HG02870 (cell line): ENCODE measurements around the gene MRPL55.

Experiments
- ATAC-seq: cut with Tn5 transposase; IDR thresholded peaks from one replicate; pipeline ENCODE4 v1.9.1; 2021; ENCODE audit warnings: mild to moderate bottlenecking, moderate library complexity; ENCODE audit not compliant: unreplicated experiment

The MRPL55 gene

DNA sequence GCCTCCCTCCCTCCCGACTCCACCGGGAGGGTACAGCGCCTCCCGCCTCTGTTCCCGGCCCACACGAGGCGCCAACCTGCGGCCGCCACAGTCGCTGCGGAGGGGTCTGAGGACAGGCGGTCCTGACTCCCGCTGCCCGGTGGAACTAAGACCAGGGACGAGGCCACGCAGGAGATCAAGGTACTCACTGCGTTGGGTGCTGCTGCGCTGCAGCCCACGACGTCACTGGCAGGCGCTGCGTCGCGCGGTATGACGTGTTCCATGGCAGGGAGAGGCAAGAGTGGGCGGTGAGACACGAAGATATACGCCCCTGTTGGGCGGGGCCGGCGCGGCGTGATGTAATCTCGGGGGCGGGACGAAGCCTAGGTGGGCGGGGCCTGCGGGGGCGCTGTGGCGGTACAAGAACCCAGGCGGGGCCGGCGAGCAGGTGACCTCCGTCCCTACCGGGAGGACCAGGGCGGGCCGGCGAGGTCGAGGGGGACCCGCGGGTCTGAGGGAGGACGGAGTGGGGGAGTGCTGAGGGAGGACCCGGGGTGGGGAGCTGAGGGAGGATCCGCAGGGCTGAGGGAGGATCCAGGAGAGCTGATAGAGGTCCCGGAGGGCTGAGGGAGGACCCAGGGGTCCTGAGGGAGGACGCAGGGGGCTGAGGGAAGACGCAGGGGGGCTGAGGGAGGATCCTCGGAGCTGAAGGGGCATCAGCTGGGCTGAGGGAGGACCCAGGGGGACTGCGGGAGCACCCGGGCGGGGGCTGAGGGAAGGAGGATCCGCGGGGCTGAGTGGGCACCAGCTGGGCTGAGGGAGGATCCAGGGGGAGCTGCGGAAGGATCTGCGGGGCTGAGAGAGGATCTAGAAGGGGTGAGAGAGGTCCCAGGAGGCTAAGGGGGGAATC lies at the start of gene MRPL55:
TSS of gene MRPL55 (minus strand) at position 227 of the 889 bp plus-strand sequence. CDS start 1,039 bp downstream, outside the sequence.
- peak; percentile 88 for ATAC-seq

DNA sequence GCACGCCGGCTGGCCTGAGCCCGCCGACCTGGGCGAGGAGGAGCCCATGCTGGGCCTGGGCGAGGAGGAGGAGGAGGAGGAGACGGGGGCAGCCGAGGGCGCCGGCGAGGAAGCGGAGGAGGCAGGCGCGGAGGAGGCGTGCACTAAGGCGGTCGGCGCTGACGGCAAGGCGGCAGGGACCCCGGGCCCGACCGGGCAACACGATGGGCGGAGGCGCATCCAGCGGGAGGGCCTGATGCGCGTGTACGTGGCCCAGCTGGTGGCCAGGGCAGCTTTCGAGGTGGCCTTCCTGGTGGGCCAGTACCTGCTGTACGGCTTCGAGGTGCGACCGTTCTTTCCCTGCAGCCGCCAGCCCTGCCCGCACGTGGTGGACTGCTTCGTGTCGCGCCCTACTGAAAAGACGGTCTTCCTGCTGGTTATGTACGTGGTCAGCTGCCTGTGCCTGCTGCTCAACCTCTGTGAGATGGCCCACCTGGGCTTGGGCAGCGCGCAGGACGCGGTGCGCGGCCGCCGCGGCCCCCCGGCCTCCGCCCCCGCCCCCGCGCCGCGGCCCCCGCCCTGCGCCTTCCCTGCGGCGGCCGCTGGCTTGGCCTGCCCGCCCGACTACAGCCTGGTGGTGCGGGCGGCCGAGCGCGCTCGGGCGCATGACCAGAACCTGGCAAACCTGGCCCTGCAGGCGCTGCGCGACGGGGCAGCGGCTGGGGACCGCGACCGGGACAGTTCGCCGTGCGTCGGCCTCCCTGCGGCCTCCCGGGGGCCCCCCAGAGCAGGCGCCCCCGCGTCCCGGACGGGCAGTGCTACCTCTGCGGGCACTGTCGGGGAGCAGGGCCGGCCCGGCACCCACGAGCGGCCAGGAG lies 49.3 kb upstream of the MRPL55 start:
- ATAC-seq: no peak

DNA sequence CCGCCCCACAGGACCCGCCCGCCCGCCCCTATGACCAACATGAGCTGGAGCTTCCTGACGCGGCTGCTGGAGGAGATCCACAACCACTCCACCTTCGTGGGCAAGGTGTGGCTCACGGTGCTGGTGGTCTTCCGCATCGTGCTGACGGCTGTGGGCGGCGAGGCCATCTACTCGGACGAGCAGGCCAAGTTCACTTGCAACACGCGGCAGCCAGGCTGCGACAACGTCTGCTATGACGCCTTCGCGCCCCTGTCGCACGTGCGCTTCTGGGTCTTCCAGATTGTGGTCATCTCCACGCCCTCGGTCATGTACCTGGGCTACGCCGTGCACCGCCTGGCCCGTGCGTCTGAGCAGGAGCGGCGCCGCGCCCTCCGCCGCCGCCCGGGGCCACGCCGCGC lies 48.6 kb upstream of the MRPL55 start:
- no peak for ATAC-seq

DNA sequence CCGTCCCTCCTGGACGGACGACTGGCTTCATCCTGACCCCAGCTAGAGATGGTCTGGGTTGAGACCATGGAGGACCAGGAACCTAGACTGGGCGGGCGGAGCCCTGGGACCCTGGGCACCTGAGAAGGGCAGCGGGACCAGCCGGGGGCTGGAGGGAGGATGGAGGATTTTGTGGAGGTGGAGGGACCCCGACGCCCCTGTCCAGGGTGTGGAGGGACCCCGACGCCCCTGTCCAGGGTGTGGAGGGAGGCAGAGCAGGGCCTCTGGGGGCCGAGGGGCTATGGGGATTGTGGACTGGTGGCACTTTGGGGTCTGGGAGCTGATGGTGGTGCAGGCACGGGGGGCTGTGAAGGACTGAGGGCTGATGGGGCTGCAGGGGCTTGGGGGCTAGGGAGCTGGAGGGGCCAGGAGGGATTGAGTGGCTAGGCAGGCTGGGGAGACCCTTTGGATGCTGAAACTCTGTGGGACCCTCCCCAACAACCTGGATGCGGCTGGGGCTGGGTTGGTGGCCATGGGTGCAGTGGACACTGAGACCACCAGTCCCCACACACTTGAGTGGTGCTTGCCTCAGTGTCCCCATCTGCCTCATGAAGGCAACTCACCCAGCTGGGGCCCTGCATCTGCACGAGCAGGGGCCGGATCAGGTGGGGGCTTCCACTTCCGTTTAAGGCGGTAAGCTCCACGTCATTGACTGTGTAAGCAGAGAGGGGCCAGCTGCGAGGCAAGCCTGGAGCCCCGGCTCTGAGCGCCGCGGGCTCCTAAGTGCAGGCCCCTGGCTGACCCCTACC lies 48.0 kb upstream of the MRPL55 start:
- ATAC-seq: no peak

DNA sequence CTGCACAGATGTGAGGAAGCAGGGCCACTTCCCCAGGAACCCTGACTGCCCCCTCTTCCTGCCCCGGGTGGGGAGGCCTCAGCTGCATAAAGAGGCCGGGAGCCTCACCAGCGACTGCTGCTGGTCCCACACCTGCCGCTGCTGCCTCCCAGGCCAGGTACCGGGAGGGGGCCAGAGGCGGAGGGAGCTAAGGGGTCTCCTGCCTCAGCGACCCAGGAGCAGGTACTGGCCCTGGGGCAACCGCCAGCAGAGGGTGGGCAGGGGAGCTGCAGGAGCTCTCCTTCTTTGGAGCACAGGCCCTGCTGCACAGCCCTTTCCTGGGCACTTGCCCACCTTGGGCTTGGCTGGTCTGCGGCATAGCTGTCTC lies 47.4 kb upstream of the MRPL55 start:
- ATAC-seq: no peak

DNA sequence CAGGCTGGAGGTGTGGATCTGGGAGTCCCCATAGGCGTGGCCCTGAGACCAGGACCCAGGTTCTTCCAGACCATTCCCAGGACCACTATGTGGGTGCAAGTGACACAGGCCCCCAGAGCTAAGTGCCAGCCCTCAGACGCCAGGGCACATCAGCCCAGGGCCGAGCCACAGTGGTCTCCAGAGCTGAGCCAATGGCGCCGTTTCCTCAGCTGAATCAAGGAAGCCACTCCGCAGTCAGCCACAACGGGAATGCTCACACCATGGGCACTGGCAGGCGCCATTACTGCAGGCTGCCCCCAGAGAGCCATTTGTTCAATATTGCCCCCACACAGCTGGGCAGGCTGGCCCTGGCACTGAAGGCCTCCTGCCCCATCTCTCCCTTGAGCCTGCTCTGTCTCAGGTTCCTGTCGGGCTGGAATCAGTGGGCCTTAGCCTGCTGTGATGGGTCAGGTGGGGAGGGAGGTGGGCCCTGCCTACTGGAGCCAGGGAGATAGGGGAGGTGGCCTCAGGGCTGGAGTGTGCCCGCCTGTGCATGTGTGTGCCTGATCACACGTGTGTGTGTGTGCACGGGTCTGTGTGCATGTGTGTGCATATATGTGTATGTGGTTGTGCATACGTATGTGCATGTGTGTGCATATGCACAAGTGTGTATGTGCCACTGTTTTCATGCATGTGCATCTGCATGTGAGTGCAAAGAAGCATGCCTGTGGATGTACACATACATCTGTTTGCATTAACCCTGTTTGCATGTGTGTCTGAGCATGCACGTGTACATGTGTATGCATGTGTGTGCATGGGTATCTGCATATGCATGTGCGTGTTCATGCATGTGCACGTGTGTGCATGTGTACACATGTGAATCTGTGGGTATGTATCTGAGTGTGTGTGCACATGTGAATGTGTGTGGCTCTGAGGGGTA lies 46.8 kb upstream of the MRPL55 start:
- no peak for ATAC-seq

DNA sequence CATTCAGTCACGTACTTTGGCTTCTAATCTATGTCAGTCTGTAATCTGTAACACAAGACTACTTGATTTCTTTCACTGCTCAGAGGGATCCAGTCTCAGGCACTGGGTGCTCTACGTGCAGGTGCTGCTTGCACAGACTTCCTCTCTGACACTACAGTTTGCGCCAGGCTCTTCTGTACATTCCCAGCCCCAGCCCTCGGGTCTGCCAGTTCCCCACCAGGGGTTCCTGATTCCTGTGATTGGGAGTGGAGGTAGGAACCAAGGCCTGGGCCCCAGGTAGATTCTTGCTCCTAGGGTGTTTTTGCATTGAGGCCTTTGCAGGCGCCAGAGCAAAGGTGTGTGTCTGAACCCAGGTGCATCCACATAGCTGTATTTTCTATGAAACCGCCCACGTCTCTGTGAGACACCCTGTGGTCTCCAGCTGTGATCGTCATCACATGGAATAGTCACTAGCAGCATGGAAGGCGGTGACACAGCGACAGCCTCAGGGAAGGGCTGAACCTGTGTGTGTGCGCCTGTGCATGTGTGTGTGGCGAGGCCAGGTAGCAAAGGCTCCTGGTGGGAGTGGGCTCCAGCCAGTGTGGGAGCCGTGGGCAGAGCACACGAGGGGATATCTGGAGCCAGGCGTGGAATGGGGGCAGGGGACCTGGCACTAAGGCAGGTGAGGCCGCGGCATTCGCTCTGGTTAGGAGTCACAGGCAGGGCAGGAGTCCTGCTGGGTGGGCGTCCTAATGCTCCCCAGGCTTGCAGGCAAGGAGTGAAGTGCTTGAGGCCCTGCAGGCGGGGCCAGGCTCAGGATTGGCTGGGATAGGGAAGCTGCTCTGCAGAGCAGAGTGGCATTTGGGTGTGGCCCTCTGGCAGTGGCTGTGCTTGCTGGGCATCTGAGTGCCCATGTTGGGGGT lies 45.8 kb upstream of the MRPL55 start:
- ATAC-seq: no peak

DNA sequence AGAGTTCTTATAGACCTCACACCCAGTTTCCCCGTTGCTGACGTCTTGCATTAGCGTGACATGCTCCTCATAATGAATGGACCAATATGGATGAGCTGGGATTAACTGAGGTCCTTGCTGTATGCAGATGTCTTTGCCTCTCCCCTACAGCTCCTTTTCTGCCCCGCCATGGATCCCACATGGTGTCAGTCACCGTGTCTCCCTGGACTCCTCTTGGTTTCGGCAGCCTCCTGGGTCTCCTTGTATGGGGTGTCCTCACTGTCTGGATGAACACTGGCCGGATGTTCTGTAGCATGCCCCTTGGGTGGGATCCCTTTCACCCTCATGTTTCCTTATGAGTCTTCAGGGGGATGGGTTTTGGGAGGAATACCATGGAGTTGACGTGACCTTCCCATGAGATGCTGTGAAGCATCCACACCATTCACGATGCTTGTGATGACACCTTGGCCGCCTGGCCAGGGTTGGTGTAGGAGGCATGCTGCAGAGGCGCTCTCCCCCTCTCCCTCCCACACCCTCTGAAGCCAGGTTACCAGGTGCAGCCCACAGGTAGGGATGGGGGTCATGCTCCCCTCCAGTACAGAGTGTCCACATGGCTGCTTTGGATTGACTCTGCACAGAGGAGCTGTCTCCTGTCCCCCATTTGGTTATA lies 45.0 kb upstream of the MRPL55 start:
- no peak for ATAC-seq

DNA sequence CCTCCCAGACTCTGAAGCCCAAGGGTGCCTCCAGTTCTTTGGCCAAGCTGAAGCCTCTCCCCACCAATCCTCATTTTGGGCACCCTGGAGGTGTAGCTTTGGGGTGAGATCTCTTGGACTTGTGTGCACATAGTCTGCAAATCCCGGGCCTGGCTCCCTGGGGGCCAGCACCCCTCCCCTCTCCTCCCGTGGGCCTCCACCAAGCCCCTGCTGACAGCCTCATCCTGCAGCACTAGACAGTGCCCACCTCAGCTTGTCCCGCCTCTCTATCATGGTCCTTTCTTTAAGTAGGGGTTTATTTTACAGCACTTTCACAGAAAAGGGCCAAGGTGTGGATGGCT lies 43.8 kb upstream of the MRPL55 start:
- ATAC-seq: no peak

DNA sequence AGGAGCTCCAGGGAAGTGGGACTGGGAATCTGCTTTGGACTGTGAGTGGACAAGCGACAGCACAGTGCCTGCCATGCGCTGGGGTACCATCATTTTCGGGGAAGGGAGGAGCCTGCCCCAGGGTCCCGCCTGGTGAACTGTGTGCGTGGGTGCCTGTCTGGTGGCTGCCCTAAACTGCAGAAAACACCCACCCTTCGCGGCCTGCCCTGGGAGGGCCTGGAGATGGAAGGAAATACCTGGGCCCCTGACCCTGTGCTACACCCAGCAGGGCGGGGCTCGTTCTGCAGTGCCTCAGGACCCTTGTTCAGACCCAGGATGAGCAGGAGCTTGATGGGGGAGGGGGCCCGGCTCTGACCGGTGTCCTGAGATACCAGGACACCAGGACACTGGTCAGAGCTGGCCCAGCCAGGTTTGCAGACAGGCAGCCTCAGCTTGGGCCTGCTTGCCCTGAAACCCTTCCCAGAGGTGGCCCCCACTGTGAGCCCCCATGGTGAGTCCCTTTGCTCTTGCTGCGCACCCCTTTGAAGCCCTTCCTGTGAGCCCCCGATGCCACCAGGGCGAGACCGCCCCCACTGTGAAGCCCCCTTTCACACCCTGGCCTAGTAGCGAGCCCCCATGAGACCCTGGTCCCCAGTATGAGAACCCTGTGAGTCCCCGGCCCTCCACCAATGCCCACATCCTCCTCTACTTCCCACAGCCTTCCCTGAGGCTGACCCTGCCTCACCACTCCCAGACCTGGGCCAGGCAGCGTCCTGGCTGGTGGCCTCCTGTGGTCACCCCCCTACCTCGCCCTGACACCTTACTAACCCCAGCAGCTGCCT lies 43.2 kb upstream of the MRPL55 start:
- ATAC-seq: no peak

DNA sequence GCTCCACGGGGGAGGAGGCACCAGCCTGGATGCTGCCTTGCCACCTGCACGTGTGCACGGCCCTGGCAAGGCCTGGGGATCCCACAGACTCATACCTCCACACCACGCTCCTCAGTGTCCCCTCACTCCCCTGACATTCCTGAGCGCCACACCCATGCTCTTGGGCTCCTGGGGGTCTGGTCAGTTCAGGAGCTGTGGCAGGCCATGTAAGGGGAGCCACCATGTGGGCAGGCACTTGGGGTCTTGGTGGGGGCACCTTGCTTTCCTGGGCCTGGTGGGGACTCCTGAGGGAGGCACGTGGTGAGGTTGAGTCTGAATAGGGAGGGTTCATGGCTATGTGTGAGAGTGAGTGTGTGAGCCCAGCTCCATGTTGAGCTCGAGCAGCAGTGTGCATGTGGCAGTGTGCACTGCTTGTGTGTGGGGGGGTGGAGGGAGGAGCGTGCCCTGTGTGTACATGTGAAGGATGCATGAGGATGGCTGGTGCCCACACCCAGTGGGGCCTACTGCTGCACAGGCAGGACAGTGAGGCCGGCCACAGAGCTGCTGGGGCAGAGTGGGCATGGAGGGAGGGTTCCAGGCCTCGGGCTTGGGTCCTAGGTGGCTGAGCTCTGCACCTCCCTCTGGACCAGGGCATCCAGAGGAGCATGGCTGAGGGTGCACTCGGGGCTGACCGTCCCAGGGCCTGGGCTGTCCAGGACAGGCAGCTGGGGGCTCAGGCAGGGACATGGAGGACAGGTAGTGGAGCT lies 42.3 kb upstream of the MRPL55 start:
- no peak for ATAC-seq

DNA sequence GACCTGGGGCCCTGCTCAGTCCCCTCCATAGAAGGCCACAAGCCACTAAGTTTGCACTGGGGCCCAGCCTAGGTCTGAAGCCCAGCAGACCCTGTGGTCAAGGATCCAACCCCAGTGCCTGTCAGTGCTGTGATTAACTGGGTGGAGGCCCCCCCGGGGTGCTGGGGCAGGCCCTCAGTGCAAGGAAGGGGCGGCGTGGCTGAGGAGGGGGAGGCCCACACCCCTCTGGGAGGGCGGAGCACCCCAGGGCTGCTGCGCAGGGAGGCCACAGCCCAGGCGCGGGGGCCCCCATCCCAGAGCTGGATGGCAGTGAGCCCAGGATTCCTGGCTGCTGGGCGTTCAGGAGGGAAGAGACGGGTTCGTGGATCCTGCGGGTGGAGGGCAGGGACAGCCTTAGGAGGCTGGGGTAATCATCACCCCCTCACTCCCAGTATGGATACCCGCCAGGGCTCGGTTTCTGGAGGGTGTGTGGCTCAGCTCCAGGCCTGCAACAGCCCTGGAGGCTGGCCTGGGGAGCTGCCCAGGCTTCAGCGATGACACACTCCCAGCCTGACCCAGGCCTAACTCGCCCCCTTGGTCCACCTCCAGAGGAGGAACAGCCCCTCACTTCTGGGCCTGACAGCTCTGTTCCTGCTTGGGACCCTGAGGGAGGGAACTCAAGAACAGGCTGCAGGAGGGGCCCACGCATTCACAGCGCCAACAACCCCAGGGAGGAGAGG lies 41.5 kb upstream of the MRPL55 start:
- no peak for ATAC-seq

DNA sequence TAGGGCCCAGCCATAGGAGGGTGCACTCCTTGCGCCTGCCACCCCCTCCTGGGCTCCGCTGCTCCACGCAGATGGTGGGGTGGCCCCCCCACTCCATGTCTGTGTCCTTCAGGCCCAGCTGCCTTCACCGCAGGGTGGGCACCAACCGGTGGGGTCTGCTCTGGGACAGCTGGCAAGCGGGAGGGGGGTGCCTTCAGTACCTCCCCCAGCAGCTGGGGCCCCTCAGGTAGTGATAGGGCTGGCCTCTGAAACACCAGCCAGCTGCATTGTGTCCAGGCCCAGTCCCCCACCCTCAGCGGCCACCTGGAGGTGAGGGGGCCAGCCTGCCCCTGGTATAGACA lies 41.0 kb upstream of the MRPL55 start:
- no peak for ATAC-seq

DNA sequence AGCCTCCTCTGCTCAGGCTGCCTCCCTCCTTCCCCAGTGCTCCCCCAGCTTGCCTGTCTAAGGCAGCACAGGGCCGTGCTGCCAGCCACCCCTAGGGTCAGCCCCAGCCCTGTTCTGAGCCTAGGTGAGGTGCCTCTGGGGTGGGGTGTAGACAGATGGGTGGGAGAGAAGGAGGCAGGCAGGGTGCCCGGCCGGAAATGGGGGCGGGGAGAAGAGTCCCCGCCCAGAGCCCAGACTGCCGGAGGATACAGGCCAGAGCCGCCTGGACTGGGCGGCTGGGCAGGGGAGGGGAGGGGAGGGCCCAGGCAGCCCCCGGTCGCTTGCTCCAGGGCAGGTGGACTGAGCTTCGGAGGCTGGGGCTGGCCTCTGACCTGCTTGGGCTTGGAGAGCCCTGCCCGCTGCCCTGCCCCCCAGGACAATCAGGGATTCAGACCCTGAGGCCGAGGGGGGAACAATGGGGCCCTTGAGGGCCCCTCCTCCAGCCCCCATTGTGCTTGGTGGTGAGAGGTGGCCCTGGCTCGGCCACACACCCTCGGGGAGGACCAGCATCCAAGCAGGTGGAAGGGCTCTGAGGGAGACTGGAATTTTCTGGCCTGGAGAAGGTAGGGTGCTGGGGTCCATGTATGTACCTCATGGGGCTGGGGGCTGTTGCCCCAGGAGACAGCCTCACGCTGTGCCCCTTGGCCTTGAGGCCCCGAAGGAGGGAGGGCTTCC lies 40.5 kb upstream of the MRPL55 start, which contains the start of gene GJC2:
TSS of gene GJC2 (plus strand) at position 525 of the 714 bp plus-strand sequence. CDS start 7,829 bp downstream, outside the sequence.
- no peak for ATAC-seq

DNA sequence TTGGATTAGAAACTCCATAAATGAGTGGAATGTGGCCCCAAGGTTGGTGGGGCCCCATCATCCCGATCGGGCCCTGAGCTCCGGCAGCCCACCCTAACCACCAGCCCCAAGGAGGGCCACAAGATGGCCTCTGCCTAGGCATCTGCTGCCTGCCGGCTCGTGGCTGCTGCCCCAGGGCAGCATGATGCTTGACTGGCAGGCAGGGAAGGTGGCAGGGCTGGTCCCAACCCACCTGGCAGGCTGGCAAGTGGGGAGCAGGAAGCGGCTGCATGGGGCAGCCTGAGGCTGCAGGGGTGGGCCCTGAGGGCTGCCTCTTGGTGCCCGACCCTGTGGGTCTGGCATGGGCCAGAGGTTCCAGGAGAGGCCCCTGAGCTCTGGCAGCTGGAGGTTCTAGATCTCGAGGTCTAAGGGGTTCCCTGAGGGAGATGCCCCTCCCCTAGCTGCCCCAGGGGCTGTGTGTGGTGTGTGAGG lies 39.9 kb upstream of the MRPL55 start:
- no peak for ATAC-seq
